Neutrophil (primary cell): ENCODE measurements around the gene MICAL1.

Source experiments
- H3K27ac ChIP-seq: fragments of 200-600 bp; sonication (generic); 2 replicates; pipeline ENCODE4 v1.5.1; 2016; ENCODE audit warnings: mild to moderate bottlenecking, moderate library complexity
- H3K27me3 ChIP-seq: fragments of 200-600 bp; sonication (generic); 2 replicates; pipeline ENCODE4 v1.6.0; 2016; ENCODE audit warnings: mild to moderate bottlenecking
- H3K36me3 ChIP-seq: fragments of 200-600 bp; sonication (generic); 2 replicates; pipeline ENCODE4 v1.5.1; 2017
- H3K4me1 ChIP-seq, 2 experiments: fragments of 200-600 bp in 1 of 2; sonication (generic) in 1 of 2; 1 replicate in 1 of 2; 2 replicates in 1 of 2; pipeline versions ENCODE4 v1.5.1 to v1.6.1; 2013 to 2016; ENCODE audit warnings: low read depth in 1 of 2, low read length in 1 of 2, mild to moderate bottlenecking in 1 of 2, moderate library complexity in 1 of 2; ENCODE audit not compliant: control insufficient read depth in 1 of 2, insufficient read depth in 1 of 2
- H3K4me3 ChIP-seq, 2 experiments: fragments of 200-600 bp in 1 of 2; sonication (generic) in 1 of 2; 1 replicate in 1 of 2; 2 replicates in 1 of 2; pipeline ENCODE4 v1.5.1; 2013 to 2016; ENCODE audit warnings: low read depth in 1 of 2, low read length in 1 of 2, mild to moderate bottlenecking in 1 of 2, moderate library complexity in 1 of 2
- H3K9me3 ChIP-seq: fragments of 200-600 bp; sonication (generic); 2 replicates; pipeline ENCODE4 v1.5.1; 2016
- CTCF ChIP-seq: fragments of 200-600 bp; sonication (generic); IDR thresholded peaks from 2 replicates; pipeline ENCODE4 v1.5.1; 2016; ENCODE audit warnings: antibody characterized with exemption

The MICAL1 gene

GRCh38 chr6:109434456-109434855 lies 21.1 kb downstream of the MICAL1 start:
- H3K27ac ChIP-seq = no peak overlapping the region

GRCh38 chr6:109429496-109429895 lies 26.1 kb downstream of the MICAL1 start:
- no peaks in the 10 kb centered on the region for H3K36me3 ChIP-seq
- H3K4me3 ChIP-seq = no peak overlapping the region
- H3K9me3 ChIP-seq = no peaks in the 10 kb centered on the region
- no peak overlapping the region for H3K27ac ChIP-seq
- no peaks in the 10 kb centered on the region for H3K27me3 ChIP-seq
- no peaks in the 10 kb centered on the region for H3K4me1 ChIP-seq
- no peak for TF ChIP-seq CTCF

More at GRCh38 chr6:109434456-109434855, 21.1 kb downstream of the MICAL1 start:
- no peak for TF ChIP-seq CTCF
- no peaks in the 10 kb centered on the region for H3K4me1 ChIP-seq
- no peak overlapping the region for H3K4me3 ChIP-seq
- no peaks in the 10 kb centered on the region for H3K36me3 ChIP-seq
- H3K9me3 ChIP-seq = no peaks in the 10 kb centered on the region
- no peaks in the 10 kb centered on the region for H3K27me3 ChIP-seq

- H3K27me3 ChIP-seq = no peaks in the 10 kb centered on the region
- H3K27ac ChIP-seq = no peak overlapping the region
- H3K4me1 ChIP-seq = no peaks in the 10 kb centered on the region
- no peak overlapping the region for H3K4me3 ChIP-seq
- no peaks in the 10 kb centered on the region for H3K36me3 ChIP-seq
- TF ChIP-seq CTCF = no peak
- no peaks in the 10 kb centered on the region for H3K9me3 ChIP-seq
These were observed 26.6 kb downstream of the MICAL1 start for GRCh38 chr6:109428889-109429477.

DNA sequence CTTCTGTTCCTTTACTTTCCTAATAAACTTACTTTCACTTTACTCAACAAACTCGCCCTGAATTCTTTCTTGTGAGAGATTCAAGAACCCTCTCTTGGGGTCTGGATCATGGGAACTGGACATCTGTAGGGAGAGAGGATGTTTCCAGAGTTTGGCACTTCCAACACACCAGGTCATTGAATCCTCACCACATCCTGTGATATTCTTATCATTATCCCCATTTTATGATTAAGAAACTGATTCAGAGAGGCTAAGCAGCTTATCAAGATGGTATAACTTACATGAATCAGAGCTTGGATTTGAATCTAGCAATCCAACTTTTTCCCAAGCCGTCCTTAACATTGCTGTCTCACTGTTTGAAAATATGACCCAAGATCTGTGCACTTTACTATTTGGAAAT lies 30.6 kb downstream of the MICAL1 start:
- no peaks in the 10 kb centered on the region for H3K27me3 ChIP-seq
- no peaks in the 10 kb centered on the region for H3K36me3 ChIP-seq
- H3K9me3 ChIP-seq = no peaks in the 10 kb centered on the region
- no peak for TF ChIP-seq CTCF
- H3K4me1 ChIP-seq = no peaks in the 10 kb centered on the region
- H3K4me3 ChIP-seq = no peak overlapping the region
- H3K27ac ChIP-seq = no peak overlapping the region

GRCh38 chr6:109421184-109421583 lies 34.4 kb downstream of the MICAL1 start:
- H3K4me1 ChIP-seq = no peaks in the 10 kb centered on the region
- no peaks in the 10 kb centered on the region for H3K36me3 ChIP-seq
- H3K9me3 ChIP-seq = no peaks in the 10 kb centered on the region
- H3K27ac ChIP-seq = no peak overlapping the region
- H3K4me3 ChIP-seq = no peak overlapping the region
- no peak for TF ChIP-seq CTCF
- no peaks in the 10 kb centered on the region for H3K27me3 ChIP-seq

DNA sequence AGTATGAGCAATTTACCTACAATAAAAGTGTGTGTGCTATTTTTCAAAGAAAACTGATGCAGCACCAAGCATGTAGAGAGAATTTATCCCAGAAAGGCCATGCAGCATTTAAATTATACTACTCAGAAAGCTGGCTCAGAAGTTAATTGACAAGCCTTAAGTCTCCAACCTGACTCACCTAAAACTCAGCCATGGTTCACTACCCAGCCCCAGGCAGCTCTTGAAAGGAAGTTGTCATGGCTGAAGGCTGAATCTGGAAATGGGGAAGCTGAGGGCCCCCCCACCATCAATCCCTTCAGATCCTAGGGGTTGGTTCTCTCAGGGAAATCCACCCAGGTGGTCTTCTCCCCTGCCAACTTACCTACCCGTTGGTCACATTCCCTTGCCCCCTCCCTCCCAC lies 34.8 kb downstream of the MICAL1 start:
- no peak for TF ChIP-seq CTCF
- no peaks in the 10 kb centered on the region for H3K27me3 ChIP-seq
- no peak overlapping the region for H3K27ac ChIP-seq
- H3K36me3 ChIP-seq = no peaks in the 10 kb centered on the region
- no peak overlapping the region for H3K4me3 ChIP-seq
- H3K4me1 ChIP-seq = no peaks in the 10 kb centered on the region
- no peaks in the 10 kb centered on the region for H3K9me3 ChIP-seq
